IPS-20b (cell line): Measurements from ENCODE around the gene ROGDI.
A peak's percentile ranks its signal among the peaks of the same experiment; 100 is the strongest.

ENCODE experiments used
- H3K27ac ChIP-seq: one replicate; pipeline ENCODE4 v1.5.1; 2013; ENCODE audit warnings: low read length
- H3K27me3 ChIP-seq: 2 replicates; pipeline ENCODE4 v1.6.1; 2013; ENCODE audit warnings: mild to moderate bottlenecking, low read length, inconsistent platforms; ENCODE audit not compliant: insufficient read depth
- H3K36me3 ChIP-seq: 2 replicates; pipeline ENCODE4 v1.6.1; 2013; ENCODE audit warnings: low read depth, mild to moderate bottlenecking, inconsistent platforms, low read length, moderate library complexity; ENCODE audit not compliant: insufficient read depth
- H3K4me1 ChIP-seq: 2 replicates; pipeline ENCODE4 v1.6.1; 2013; ENCODE audit warnings: mild to moderate bottlenecking, control low read depth, inconsistent platforms, low read length, moderate library complexity; ENCODE audit not compliant: insufficient read depth
- H3K4me3 ChIP-seq: 2 replicates; pipeline ENCODE4 v1.5.1; 2013; ENCODE audit warnings: mild to moderate bottlenecking, low read length, inconsistent platforms
- H3K9ac ChIP-seq: 2 replicates; pipeline ENCODE4 v1.6.1; 2013; ENCODE audit warnings: low read depth, mild to moderate bottlenecking, inconsistent platforms, low read length, moderate library complexity
- H3K9me3 ChIP-seq: 2 replicates; pipeline ENCODE4 v1.6.1; 2013; ENCODE audit warnings: mild to moderate bottlenecking, low read depth, low read length, inconsistent platforms; ENCODE audit not compliant: insufficient read depth

The ROGDI gene

GRCh38 chr16:4801962-4802658 lies at the start of gene ROGDI:
ROGDI (minus strand) TSS chr16:4802633; CDS start chr16:4802571, 62 bp downstream.
- peak within 1 kb of the TSS; percentile 72 for H3K4me3 ChIP-seq
- peaks cover 35% of the 10 kb centered on the region for H3K36me3 ChIP-seq
- H3K27ac ChIP-seq: no peak within 1 kb of the TSS

GRCh38 chr16:4850211-4850610 lies 47.8 kb upstream of the ROGDI start:
- H3K9me3 ChIP-seq: no peaks in the 10 kb centered on the region
- no peak overlapping the region for H3K4me3 ChIP-seq
- H3K36me3 ChIP-seq: peaks cover 34% of the 10 kb centered on the region
- peaks cover 19% of the 10 kb centered on the region; the same call in 1 of the 2 replicates for H3K4me1 ChIP-seq
- no peaks in the 10 kb centered on the region for H3K27me3 ChIP-seq
- no peak overlapping the region for H3K9ac ChIP-seq
- H3K27ac ChIP-seq: no peak overlapping the region

More at GRCh38 chr16:4801962-4802658, at the start of gene ROGDI:
- no peaks in the 10 kb centered on the region for H3K27me3 ChIP-seq
- peaks cover 13% of the 10 kb centered on the region for H3K4me1 ChIP-seq
- no peaks in the 10 kb centered on the region for H3K9me3 ChIP-seq
- H3K9ac ChIP-seq: peak within 1 kb of the TSS; percentile 71; the same call in 1 of the 2 replicates

GRCh38 chr16:4847774-4848587 lies 45.5 kb upstream of the ROGDI start:
- H3K9ac ChIP-seq: peak overlapping the region; percentile 76; the same call in 1 of the 2 replicates
- peak overlapping the region; percentile 84 for H3K4me3 ChIP-seq
- H3K9me3 ChIP-seq: no peaks in the 10 kb centered on the region
- H3K27ac ChIP-seq: no peak overlapping the region
- H3K4me1 ChIP-seq: peaks cover 19% of the 10 kb centered on the region; the same call in 1 of the 2 replicates
- no peaks in the 10 kb centered on the region for H3K27me3 ChIP-seq
- H3K36me3 ChIP-seq: peaks cover 32% of the 10 kb centered on the region

- Histone ChIP-seq H3K9ac (peak within 1 kb of the TSS; percentile 84), H3K27me3 (no peaks in the 10 kb centered on the region), H3K4me1 (peaks cover 19% of the 10 kb centered on the region; the same call in 1 of the 2 replicates), H3K9me3 (no peaks in the 10 kb centered on the region), H3K27ac (no peak within 1 kb of the TSS), H3K36me3 (peaks cover 36% of the 10 kb centered on the region), H3K4me3 (peak within 1 kb of the TSS; percentile 84)
Observed at GRCh38 chr16:4846901-4847773, 44.7 kb upstream of the ROGDI start, which contains the start of the genes GLYR1 and UBN1. GLYR1 (minus strand) TSS chr16:4847288; CDS start chr16:4847265, 23 bp downstream. UBN1 (plus strand) TSS chr16:4847481; CDS start chr16:4852918, 5,437 bp downstream.

DNA sequence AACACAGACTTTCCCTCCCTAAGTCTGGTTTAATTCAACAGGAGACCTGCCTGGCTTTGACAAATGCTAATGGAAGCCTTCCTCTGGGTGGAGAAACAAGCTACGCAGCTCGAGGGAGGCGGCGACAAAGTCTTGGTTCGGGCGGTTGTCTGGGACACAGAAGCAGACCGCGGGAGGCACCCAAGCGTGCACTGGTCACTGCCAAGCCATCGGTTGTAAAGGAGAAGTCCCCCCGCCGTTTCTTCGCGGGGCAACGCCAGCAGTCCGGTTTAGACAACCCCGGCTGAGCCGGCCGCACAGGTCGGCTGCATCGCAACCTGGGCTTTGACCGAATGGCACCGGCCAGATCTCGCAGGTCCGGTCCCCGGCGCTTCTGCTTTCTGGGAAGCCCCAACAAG lies 44.1 kb upstream of the ROGDI start:
- Histone ChIP-seq H3K36me3 (peaks cover 41% of the 10 kb centered on the region), H3K27ac (no peak overlapping the region), H3K27me3 (no peaks in the 10 kb centered on the region), H3K9ac (peak overlapping the region; percentile 84; the same call in 1 of the 2 replicates), H3K4me1 (peaks cover 19% of the 10 kb centered on the region; the same call in 1 of the 2 replicates), H3K4me3 (peak overlapping the region; percentile 84), H3K9me3 (no peaks in the 10 kb centered on the region)

DNA sequence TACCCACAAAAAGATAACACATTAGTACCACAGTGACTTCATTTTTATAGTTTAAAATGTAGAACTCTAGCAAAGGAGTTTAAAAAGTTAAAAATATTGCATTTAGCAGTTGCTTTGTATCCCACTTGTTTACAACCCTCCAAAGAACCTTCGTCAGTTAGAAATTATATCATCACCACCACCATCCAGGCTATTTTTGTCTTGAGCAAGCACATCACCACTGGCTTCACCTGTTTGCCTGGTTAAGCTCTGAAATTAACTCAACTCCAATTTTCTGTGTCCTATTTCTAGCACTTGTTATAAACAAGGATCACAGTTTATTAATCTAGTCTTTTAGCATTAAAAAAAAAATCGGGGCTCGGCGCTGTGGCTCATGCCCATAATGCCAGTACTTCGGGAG lies 38.6 kb upstream of the ROGDI start:
- peaks cover 93% of the 10 kb centered on the region for H3K36me3 ChIP-seq
- no peak overlapping the region for H3K27ac ChIP-seq
- no peaks in the 10 kb centered on the region for H3K9me3 ChIP-seq

DNA sequence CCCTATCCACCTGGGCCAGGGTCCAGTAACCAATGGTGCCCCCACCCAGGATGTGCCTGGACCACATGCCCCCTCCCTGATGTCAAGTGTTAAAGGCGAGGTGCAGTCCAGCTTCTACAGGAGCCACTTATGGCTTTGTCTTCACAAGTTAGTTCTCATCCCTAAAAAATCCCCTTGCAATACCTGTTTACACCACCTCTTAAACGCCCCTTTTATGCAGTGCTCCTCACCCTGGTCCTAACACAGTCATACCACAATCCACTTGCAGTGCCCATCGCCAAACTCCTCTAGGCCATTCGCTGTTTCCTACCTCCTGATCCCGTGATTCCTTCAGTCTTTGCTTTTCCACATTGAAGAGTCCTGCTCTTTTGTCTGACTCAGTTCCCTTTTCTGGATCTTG lies 37.5 kb upstream of the ROGDI start:
- Histone ChIP-seq H3K9me3 (no peaks in the 10 kb centered on the region), H3K27me3 (no peaks in the 10 kb centered on the region), H3K4me3 (no peak overlapping the region), H3K9ac (no peak overlapping the region), H3K27ac (no peak overlapping the region), H3K4me1 (no peaks in the 10 kb centered on the region), H3K36me3 (peaks cover 85% of the 10 kb centered on the region)

More for the DNA sequence above, 38.6 kb upstream of the ROGDI start:
- Histone ChIP-seq H3K27me3 (no peaks in the 10 kb centered on the region), H3K4me1 (peaks cover 5% of the 10 kb centered on the region; the same call in 1 of the 2 replicates), H3K4me3 (no peak overlapping the region), H3K9ac (no peak overlapping the region)

DNA sequence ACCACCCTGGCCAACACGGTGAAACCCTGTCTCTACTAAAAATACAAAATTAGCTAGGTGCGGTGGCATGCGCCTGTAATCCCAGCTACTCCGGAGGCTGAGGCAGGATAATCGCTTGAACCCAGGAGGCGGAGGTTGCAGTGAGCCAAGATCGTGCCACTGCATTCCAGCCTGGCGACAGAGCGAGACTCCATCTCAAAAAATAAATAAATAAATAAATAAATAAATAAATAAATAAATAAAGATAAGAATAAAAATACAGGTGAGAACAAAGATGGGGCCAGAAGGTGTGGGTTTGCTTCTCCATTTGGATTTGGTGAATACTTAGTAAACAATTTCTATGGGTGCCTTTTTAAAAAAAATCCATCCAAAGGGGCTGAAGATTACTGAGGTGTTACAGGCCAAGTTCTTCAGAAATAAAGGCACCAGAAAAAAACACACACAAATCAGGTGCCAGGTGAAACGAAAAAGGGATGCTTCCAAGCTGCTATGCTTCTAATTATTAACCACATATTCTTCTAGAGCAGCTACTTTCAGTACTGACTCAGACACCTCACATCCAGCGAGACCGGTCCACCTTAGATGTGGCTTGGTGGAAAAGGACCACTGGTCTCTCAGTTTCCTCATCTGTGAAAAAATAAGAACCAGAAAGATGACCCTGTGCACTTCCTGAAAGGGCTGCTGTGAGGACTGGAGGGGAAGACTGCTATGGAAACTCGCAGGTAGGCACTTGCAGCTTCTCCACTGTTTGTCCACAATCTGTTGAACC lies 35.5 kb upstream of the ROGDI start:
- H3K4me3 ChIP-seq: no peak overlapping the region
- H3K9ac ChIP-seq: no peak overlapping the region
- no peaks in the 10 kb centered on the region for H3K4me1 ChIP-seq
- no peaks in the 10 kb centered on the region for H3K9me3 ChIP-seq
- no peaks in the 10 kb centered on the region for H3K27me3 ChIP-seq
- H3K27ac ChIP-seq: no peak overlapping the region
- H3K36me3 ChIP-seq: peaks cover 84% of the 10 kb centered on the region

DNA sequence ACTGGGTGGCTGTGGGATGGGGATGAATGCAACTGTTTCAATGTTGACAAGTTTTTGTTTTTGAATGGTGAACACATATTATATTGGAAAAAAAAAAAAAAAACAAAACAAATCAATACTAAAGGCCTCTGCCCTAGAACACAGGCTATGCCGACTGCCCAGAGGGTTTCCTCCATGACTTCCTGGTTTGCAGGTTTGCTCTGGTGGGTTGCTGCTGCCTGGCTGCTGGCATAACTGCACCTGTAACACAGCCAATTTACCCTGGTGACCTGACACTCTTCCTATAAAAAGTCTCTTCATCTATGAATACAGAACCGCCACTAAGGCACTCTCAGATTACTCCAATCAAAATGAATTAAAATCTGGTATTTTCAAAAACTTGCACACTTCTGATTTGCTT lies 34.3 kb upstream of the ROGDI start:
- no peak overlapping the region for H3K27ac ChIP-seq
- H3K27me3 ChIP-seq: no peaks in the 10 kb centered on the region
- H3K9ac ChIP-seq: no peak overlapping the region
- H3K4me3 ChIP-seq: no peak overlapping the region
- H3K36me3 ChIP-seq: peaks cover 85% of the 10 kb centered on the region
- no peaks in the 10 kb centered on the region for H3K4me1 ChIP-seq
- no peaks in the 10 kb centered on the region for H3K9me3 ChIP-seq

DNA sequence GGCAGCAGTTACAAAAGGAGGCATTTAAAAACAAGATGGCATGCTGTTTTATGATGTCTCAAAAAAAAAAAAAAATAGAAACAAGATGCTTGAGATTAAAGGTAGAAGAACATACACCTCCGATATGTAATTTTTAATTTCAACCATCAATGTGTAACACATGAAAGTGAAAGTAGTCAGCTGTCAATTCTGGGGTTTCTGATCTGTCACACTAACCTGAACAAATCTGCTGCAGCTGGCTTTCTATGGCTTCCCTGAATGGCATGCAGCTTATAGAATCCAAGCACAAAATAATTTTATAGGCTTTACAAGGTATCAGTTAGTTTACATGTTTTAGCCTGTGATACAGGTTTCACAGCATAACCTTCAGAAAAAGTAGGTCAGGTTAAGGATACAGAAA lies 31.2 kb upstream of the ROGDI start:
- Histone ChIP-seq H3K36me3 (peaks cover 83% of the 10 kb centered on the region), H3K9me3 (no peaks in the 10 kb centered on the region), H3K4me1 (no peaks in the 10 kb centered on the region), H3K4me3 (no peak overlapping the region), H3K27ac (no peak overlapping the region), H3K9ac (no peak overlapping the region), H3K27me3 (no peaks in the 10 kb centered on the region)
